ENCODE data around the gene LPAR1.

LPAR1 gene

GRCh38 chr9:111016016-111016415 lies 22.3 kb downstream of the LPAR1 start:
- no peaks in the 10 kb centered on the region for H3K36me3 ChIP-seq (ENCODE audit: control insufficient read depth, insufficient read depth, low read length)
- no peak for DNase-seq (ENCODE audit: extremely low read depth, insufficient read length)
- no peak for TF ChIP-seq CTCF (IDR thresholded peaks at IDR 0.05; ENCODE audit: insufficient read depth, low read length, poor library complexity, severe bottlenecking)
- no peak overlapping the region for H3K4me3 ChIP-seq (replicated peaks; ENCODE audit: low read depth, low read length)
- H3K27me3 ChIP-seq (replicated peaks; ENCODE audit: control insufficient read depth, insufficient read depth, low read length), result no peaks in the 10 kb centered on the region

GRCh38 chr9:111013707-111014106 lies 24.6 kb downstream of the LPAR1 start:
- TF ChIP-seq CTCF (IDR thresholded peaks at IDR 0.05; ENCODE audit: insufficient read depth, low read length, poor library complexity, severe bottlenecking), result no peak
- DNase-seq (ENCODE audit: extremely low read depth, insufficient read length), result no peak
- Histone ChIP-seq H3K36me3 (ENCODE audit: control insufficient read depth, insufficient read depth, low read length) (no peaks in the 10 kb centered on the region), H3K4me3 (replicated peaks; ENCODE audit: low read depth, low read length) (no peak overlapping the region), H3K27me3 (replicated peaks; ENCODE audit: control insufficient read depth, insufficient read depth, low read length) (no peaks in the 10 kb centered on the region)

- H3K36me3 ChIP-seq (ENCODE audit: control insufficient read depth, insufficient read depth, low read length), result no peaks in the 10 kb centered on the region
- no peaks in the 10 kb centered on the region for H3K27me3 ChIP-seq (replicated peaks; ENCODE audit: control insufficient read depth, insufficient read depth, low read length)
- no peak overlapping the region for H3K4me3 ChIP-seq (replicated peaks; ENCODE audit: low read depth, low read length)
- DNase-seq (ENCODE audit: extremely low read depth, insufficient read length), result peak; percentile 28
- no peak for TF ChIP-seq CTCF (IDR thresholded peaks at IDR 0.05; ENCODE audit: insufficient read depth, low read length, poor library complexity, severe bottlenecking)
Observed at GRCh38 chr9:111013250-111013649, 25.0 kb downstream of the LPAR1 start.

- H3K36me3 ChIP-seq (ENCODE audit: control insufficient read depth, insufficient read depth, low read length), result no peaks in the 10 kb centered on the region
- DNase-seq (ENCODE audit: extremely low read depth, insufficient read length), result no peak
- no peak for TF ChIP-seq CTCF (IDR thresholded peaks at IDR 0.05; ENCODE audit: insufficient read depth, low read length, poor library complexity, severe bottlenecking)
- H3K27me3 ChIP-seq (replicated peaks; ENCODE audit: control insufficient read depth, insufficient read depth, low read length), result no peaks in the 10 kb centered on the region
- H3K4me3 ChIP-seq (replicated peaks; ENCODE audit: low read depth, low read length), result no peak overlapping the region
Observed at GRCh38 chr9:111008158-111009075, 29.9 kb downstream of the LPAR1 start.

- TF ChIP-seq CTCF (IDR thresholded peaks at IDR 0.05; ENCODE audit: insufficient read depth, low read length, poor library complexity, severe bottlenecking), result no peak
- Histone ChIP-seq H3K4me3 (replicated peaks; ENCODE audit: low read depth, low read length) (no peak overlapping the region), H3K36me3 (ENCODE audit: control insufficient read depth, insufficient read depth, low read length) (no peaks in the 10 kb centered on the region), H3K27me3 (replicated peaks; ENCODE audit: control insufficient read depth, insufficient read depth, low read length) (no peaks in the 10 kb centered on the region)
- DNase-seq (ENCODE audit: extremely low read depth, insufficient read length), result no peak
Observed at GRCh38 chr9:111005746-111006470, 32.4 kb downstream of the LPAR1 start.

Measured in GM06990 (cell line).